HepG2 (cell line): ENCODE measurements around the gene GSK3A. TPM values are rescaled to one million over a fixed set of nuclear protein-coding genes. Genes with fewer than 3 reads are reported as not detected.

Experiments used
- ATAD3A ChIP-seq: sonication (generic); formaldehyde crosslinking; IDR thresholded peaks from 2 replicates; pipeline ENCODE4 v1.4.0; 2020; ENCODE audit warnings: missing genetic modification reagents
- BCL3 ChIP-seq: sonication (generic); formaldehyde crosslinking; IDR thresholded peaks from 2 replicates; pipeline ENCODE4 v1.5.1; 2020; ENCODE audit warnings: mild to moderate bottlenecking, missing genetic modification reagents, moderate library complexity
- HBP1 ChIP-seq: IDR thresholded peaks from 2 replicates; pipeline ENCODE4 v1.6.1; 2016; ENCODE audit warnings: low read depth, control low read depth
- HNF4G ChIP-seq, 2 experiments: sonication (generic) in 1 of 2; formaldehyde crosslinking in 1 of 2; IDR thresholded peaks; 2 replicates each; pipeline versions ENCODE4 v1.4.0 to v1.6.1; 2011 to 2020; ENCODE audit warnings: borderline replicate concordance in 2 of 2, low read depth in 2 of 2, mild to moderate bottlenecking in 2 of 2, low read length in 1 of 2, missing genetic modification reagents in 1 of 2, moderate library complexity in 1 of 2
- JUNB ChIP-seq: sonication (generic); formaldehyde crosslinking; IDR thresholded peaks from 2 replicates; pipeline ENCODE4 v1.8.0; 2022; ENCODE audit warnings: missing genetic modification reagents, mild to moderate bottlenecking, borderline replicate concordance
- MED13 ChIP-seq: sonication (generic); formaldehyde crosslinking; IDR thresholded peaks from 2 replicates; pipeline ENCODE4 v1.5.0; 2020; ENCODE audit warnings: missing genetic modification reagents
- PHF20 ChIP-seq: sonication (generic); formaldehyde crosslinking; IDR thresholded peaks from 2 replicates; pipeline ENCODE4 v1.5.0; 2020; ENCODE audit warnings: mild to moderate bottlenecking, missing genetic modification reagents
- PHF21A ChIP-seq: sonication (generic); formaldehyde crosslinking; IDR thresholded peaks from 2 replicates; pipeline ENCODE4 v1.5.0; 2020; ENCODE audit warnings: mild to moderate bottlenecking, missing genetic modification reagents
- PHF5A ChIP-seq: IDR thresholded peaks from one replicate; pipeline ENCODE4 v1.6.1; 2018; ENCODE audit warnings: low read depth, missing genetic modification reagents; ENCODE audit not compliant: unreplicated experiment
- RCOR2 ChIP-seq: IDR thresholded peaks from 2 replicates; pipeline ENCODE4 v1.6.1; 2016; ENCODE audit warnings: missing biosample characterization, missing genetic modification reagents
- REXO4 ChIP-seq: sonication (generic); formaldehyde crosslinking; IDR thresholded peaks from 2 replicates; pipeline ENCODE4 v1.8.0; 2022; ENCODE audit warnings: missing genetic modification reagents, mild to moderate bottlenecking, borderline replicate concordance
- STAG1 ChIP-seq: sonication (generic); formaldehyde crosslinking; IDR thresholded peaks from 2 replicates; pipeline ENCODE4 v1.4.0; 2020; ENCODE audit warnings: missing genetic modification reagents
- TBP ChIP-seq: sonication (generic); formaldehyde crosslinking; IDR thresholded peaks from 2 replicates; pipeline ENCODE4 v1.5.0; 2020; ENCODE audit warnings: missing genetic modification reagents
- TP53 ChIP-seq: sonication (generic); formaldehyde crosslinking; conservative IDR thresholded peaks from 2 replicates; pipeline ENCODE4 v1.4.0; 2020; ENCODE audit warnings: missing genetic modification reagents
- YEATS4 ChIP-seq: sonication (generic); formaldehyde crosslinking; IDR thresholded peaks from 2 replicates; pipeline ENCODE4 v1.4.0; 2020; ENCODE audit warnings: missing genetic modification reagents, borderline replicate concordance
- ZBTB7B ChIP-seq: sonication (generic); formaldehyde crosslinking; IDR thresholded peaks from 2 replicates; pipeline ENCODE4 v1.4.0; 2020; ENCODE audit warnings: missing genetic modification reagents
- ZKSCAN5 ChIP-seq: sonication (generic); formaldehyde crosslinking; IDR thresholded peaks from 2 replicates; pipeline ENCODE4 v1.5.1; 2020; ENCODE audit warnings: mild to moderate bottlenecking, missing genetic modification reagents
- ZNF101 ChIP-seq: sonication (generic); formaldehyde crosslinking; IDR thresholded peaks from 2 replicates; pipeline ENCODE4 v1.4.0; 2020; ENCODE audit warnings: mild to moderate bottlenecking, low read depth, missing genetic modification reagents, borderline replicate concordance
- ZNF160 ChIP-seq: sonication (generic); formaldehyde crosslinking; IDR thresholded peaks from 2 replicates; pipeline ENCODE4 v1.8.0; 2022; ENCODE audit warnings: mild to moderate bottlenecking, inconsistent platforms, missing genetic modification reagents
- ZNF570 ChIP-seq: sonication (generic); formaldehyde crosslinking; IDR thresholded peaks from 2 replicates; pipeline ENCODE4 v1.4.0; 2020; ENCODE audit warnings: mild to moderate bottlenecking, missing genetic modification reagents, borderline replicate concordance
- polyA plus RNA-seq, 8 experiments: library from polyadenylated mRNA; depleted of rRNA in 3 of 8; stranded (reverse) in 7 of 8; unstranded in 1 of 8; fragments of >200 nt; fragmentation: Illumina TruSeq in 4 of 8; extraction: Trizol in 4 of 8; gene quantifications; 2 replicates each; pipeline versions ENCODE4 v1.2.1 to v1.2.3, GENCODE V29; 2011 to 2016; ENCODE audit warnings: low read depth in 4 of 8, missing spikeins in 1 of 8, mixed read lengths in 1 of 8; ENCODE audit not compliant: insufficient read depth in 1 of 8
- total RNA-seq, 5 experiments: library from RNA; depleted of rRNA; stranded (reverse); fragments of >200 nt; fragmentation: Illumina TruSeq; extraction: Trizol; gene quantifications; 2 replicates each; pipeline ENCODE4 v1.2.3, GENCODE V29; 2016; ENCODE audit warnings: low read depth in 1 of 5
- TF ChIP-seq, protein P1 (sequence below): sonication (generic); formaldehyde crosslinking; IDR thresholded peaks from 2 replicates; pipeline ENCODE4 v1.5.0; 2020; ENCODE audit warnings: missing genetic modification reagents
- TF ChIP-seq, protein P2 (sequence below): sonication (generic); formaldehyde crosslinking; IDR thresholded peaks from 2 replicates; pipeline ENCODE4 v1.8.0; 2022; ENCODE audit warnings: missing genetic modification reagents, mild to moderate bottlenecking, inconsistent platforms, borderline replicate concordance

GSK3A gene
- total and polyA plus RNA-seq, 2 of the 13 experiments (the other 11 are each of a cell fraction or from before 2014, with no cell fraction given), result 16.9 to 52.5 TPM

- TF ChIP-seq YEATS4 (CRISPR knock-in tag), result no peak
- TF ChIP-seq HNF4G (IDR thresholded peaks at IDR 0.05; ENCODE audit: borderline replicate concordance, low read depth, low read length), result no peak
- no peak for TF ChIP-seq HNF4G (CRISPR knock-in tag; IDR thresholded peaks at IDR 0.05; ENCODE audit: borderline replicate concordance, low read depth)
- no peak for TF ChIP-seq STAG1 (CRISPR knock-in tag)
- TF ChIP-seq ZNF570 (CRISPR knock-in tag), result 0 out of 2 replicates have a peak, but pooled peaks have one; percentile 47
- TF ChIP-seq RCOR2, result no peak
- TF ChIP-seq TP53 (CRISPR knock-in tag), result no peak
- TF ChIP-seq ATAD3A (CRISPR knock-in tag), result no peak
- no peak for TF ChIP-seq ZNF160 (CRISPR knock-in tag)
- TF ChIP-seq ZKSCAN5 (CRISPR knock-in tag), result no peak
- no peak for TF ChIP-seq PHF21A (CRISPR knock-in tag)
- TF ChIP-seq BCL3 (CRISPR knock-in tag), result no peak
- 0 out of 2 replicates have a peak, but pooled peaks have one; percentile 17 for TF ChIP-seq HBP1
- no peak for TF ChIP-seq REXO4
- no peak for TF ChIP-seq TBP (CRISPR knock-in tag)
- TF ChIP-seq MED13, result no peak
- TF ChIP-seq, protein P1, sequence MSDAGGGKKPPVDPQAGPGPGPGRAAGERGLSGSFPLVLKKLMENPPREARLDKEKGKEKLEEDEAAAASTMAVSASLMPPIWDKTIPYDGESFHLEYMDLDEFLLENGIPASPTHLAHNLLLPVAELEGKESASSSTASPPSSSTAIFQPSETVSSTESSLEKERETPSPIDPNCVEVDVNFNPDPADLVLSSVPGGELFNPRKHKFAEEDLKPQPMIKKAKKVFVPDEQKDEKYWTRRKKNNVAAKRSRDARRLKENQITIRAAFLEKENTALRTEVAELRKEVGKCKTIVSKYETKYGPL, result no peak
- peak; percentile 61; the same call in 1 of the 2 replicates for TF ChIP-seq ZBTB7B (CRISPR knock-in tag)
- TF ChIP-seq, protein P2, sequence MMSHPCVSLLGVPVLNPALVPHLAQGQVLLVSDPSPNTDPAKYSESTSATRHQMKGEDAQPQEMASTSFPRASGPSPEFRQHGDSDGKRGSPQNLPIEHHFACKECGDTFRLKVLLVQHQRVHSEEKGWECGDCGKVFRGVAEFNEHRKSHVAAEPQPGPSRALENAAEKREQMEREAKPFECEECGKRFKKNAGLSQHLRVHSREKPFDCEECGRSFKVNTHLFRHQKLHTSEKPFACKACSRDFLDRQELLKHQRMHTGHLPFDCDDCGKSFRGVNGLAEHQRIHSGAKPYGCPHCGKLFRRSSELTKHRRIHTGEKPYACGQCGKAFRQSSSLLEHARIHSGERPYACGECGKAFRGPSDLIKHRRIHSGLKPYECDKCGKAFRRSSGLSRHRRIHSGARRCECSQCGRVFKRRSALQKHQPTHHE, result no peak
- no peak for TF ChIP-seq PHF5A (CRISPR knock-in tag)
- no peak for TF ChIP-seq JUNB
- no peak for TF ChIP-seq ZNF101 (CRISPR knock-in tag)
- TF ChIP-seq PHF20 (CRISPR knock-in tag), result no peak
Measured at GRCh38 chr19:42283188-42284065, 41.0 kb upstream of the GSK3A start (continued).
